GM12878 (cell line): ENCODE data around the gene HINT3. TPM values are rescaled to one million over a fixed set of nuclear protein-coding genes. Genes with fewer than 3 reads are reported as not detected.
"Not testable (repeated sequence)": the region's sequence is repeated elsewhere in the genome, so short reads cannot be mapped to it uniquely, and the experiment has no call there.

Source experiments
- ATAC-seq: fragments of 200-7000 bp; cut with Tn5 transposase; 3 replicates; pipeline ENCODE4 v1.9.1; 2020; ENCODE audit warnings: mild to moderate bottlenecking, moderate library complexity
- BruUV-seq: library from RNA; stranded (reverse); fragments of 400-500 nt; replicated peaks from 2 replicates; lab custom pipeline; 2021; lab: Mats Ljungman, UMichigan
- CTCF ChIA-PET: fragments of 300-600 bp; sonication (Branson Sonifier 250); formaldehyde crosslinking; extraction: SDS; loops from one replicate; lab custom pipeline; 2021; ENCODE audit warnings: inconsistent platforms; lab: Yijun Ruan, JAX
- POLR2A ChIA-PET: fragments of 350-600 bp; formaldehyde crosslinking; extraction: SDS; loops from one replicate; lab custom pipeline; 2021; ENCODE audit warnings: inconsistent platforms; lab: Charles Lee
- RAD21 ChIA-PET: fragments of 300-600 bp; sonication (Branson Sonifier 250); formaldehyde crosslinking; loops from one replicate; lab custom pipeline; 2023; ENCODE audit warnings: antibody characterized with exemption; ENCODE audit not compliant: unreplicated experiment; lab: Charles Lee
- SMC1A ChIA-PET: fragments of 300-600 bp; sonication (Branson Sonifier 250); formaldehyde crosslinking; loops from one replicate; lab custom pipeline; 2023; ENCODE audit not compliant: unreplicated experiment, uncharacterized antibody; lab: Charles Lee
- DNase-seq: peaks from one replicate; pipeline ENCODE4 v3.0.0-alpha.2; 2011; ENCODE audit warnings: low read depth, low spot score
- FAIRE-seq: peaks from 3 replicates; lab custom pipeline; 2011; peaks lifted over from hg19 to GRCh38; lab: Jason Lieb, UNC
- H2AFZ ChIP-seq: 2 replicates; pipeline ENCODE4 v1.6.0; 2011; ENCODE audit warnings: low read depth, low read length, control low read depth; ENCODE audit not compliant: control insufficient read depth
- H3K27ac ChIP-seq: 2 replicates; pipeline ENCODE4 v1.5.1; 2011; ENCODE audit warnings: control low read depth; ENCODE audit not compliant: control insufficient read depth, insufficient read depth
- H3K27me3 ChIP-seq, 2 experiments: replicated peaks in 1 of 2; 2 replicates each; pipeline versions ENCODE4 v1.6.0 to v1.6.1; 2011; ENCODE audit warnings: low read length in 1 of 2; ENCODE audit not compliant: control insufficient read depth in 2 of 2, insufficient read depth in 2 of 2
- H3K36me3 ChIP-seq, 2 experiments: 2 replicates each; pipeline ENCODE4 v1.5.1; 2011; ENCODE audit warnings: low read length in 1 of 2; ENCODE audit not compliant: control insufficient read depth in 2 of 2, insufficient read depth in 2 of 2
- H3K4me1 ChIP-seq: 2 replicates; pipeline ENCODE4 v1.6.1; 2011; ENCODE audit warnings: mild to moderate bottlenecking, low read length, moderate library complexity, mixed read lengths; ENCODE audit not compliant: control insufficient read depth, insufficient read depth
- H3K4me2 ChIP-seq: 2 replicates; pipeline ENCODE4 v1.6.0; 2011; ENCODE audit warnings: control low read depth; ENCODE audit not compliant: control insufficient read depth, insufficient read depth
- H3K4me3 ChIP-seq: fragments of 200-600 bp; sonication (generic); 2 replicates; pipeline ENCODE4 v1.5.1; 2016
- H3K79me2 ChIP-seq: 2 replicates; pipeline ENCODE4 v1.6.0; 2011; ENCODE audit warnings: low read length; ENCODE audit not compliant: control insufficient read depth, insufficient read depth
- H3K9ac ChIP-seq: 2 replicates; pipeline ENCODE4 v1.8.0; 2011; ENCODE audit warnings: low read length, control low read depth, mixed read lengths; ENCODE audit not compliant: control insufficient read depth, insufficient read depth
- H3K9me3 ChIP-seq: replicated peaks from 3 replicates; pipeline ENCODE4 v1.5.1; 2011; ENCODE audit warnings: mild to moderate bottlenecking, low read length; ENCODE audit not compliant: control insufficient read depth, insufficient read depth
- H4K20me1 ChIP-seq: 2 replicates; pipeline ENCODE4 v1.6.0; 2011; ENCODE audit not compliant: control insufficient read depth, insufficient read depth
- CHD1 ChIP-seq: IDR thresholded peaks from 2 replicates; pipeline ENCODE4 v1.6.1; 2012; ENCODE audit warnings: low read depth, low read length, improper control_type of control experiment
- GATAD2B ChIP-seq: fragments of 450-650 bp; conservative IDR thresholded peaks from 2 replicates; pipeline ENCODE4 v1.6.1; 2017; ENCODE audit warnings: low read depth, mild to moderate bottlenecking, moderate library complexity
- JUNB ChIP-seq: IDR thresholded peaks from 2 replicates; pipeline ENCODE4 v1.6.1; 2016; ENCODE audit warnings: antibody characterized with exemption, mild to moderate bottlenecking
- KAT2A ChIP-seq: conservative IDR thresholded peaks from 2 replicates; pipeline ENCODE4 v1.6.1; 2011; ENCODE audit warnings: low read depth, low read length; ENCODE audit not compliant: control insufficient read depth
- RAD21 ChIP-seq: IDR thresholded peaks from 2 replicates; pipeline ENCODE4 v1.6.1; 2011; ENCODE audit warnings: mild to moderate bottlenecking, low read depth, low read length, moderate library complexity; ENCODE audit not compliant: insufficient read depth
- WGBS: methylation state at CpG from one replicate; pipeline ENCODE4 v1.1.6; 2016; ENCODE audit warnings: low lambda C conversion rate; ENCODE audit not compliant: insufficient replicate concordance, insufficient coverage; ENCODE audit errors: missing lambda C conversion rate; 5-methylcytosine and 5-hydroxymethylcytosine counted together
- in situ Hi-C: fragments of 300-500 bp; cut with MboI; formaldehyde crosslinking; loops from 9 replicates; pipeline ENCODE4 v1.14.3; 2018; ENCODE audit warnings: mixed read lengths
- intact Hi-C: fragments of 100-400 bp; cut with micrococcal nuclease; formaldehyde crosslinking; loops from one replicate; pipeline ENCODE4 v1.14.2; 2022; ENCODE audit not compliant: unreplicated experiment
- polyA plus RNA-seq, 11 experiments: library from polyadenylated mRNA; depleted of rRNA in 4 of 11; unstranded in 6 of 11; stranded (reverse) in 5 of 11; fragments of >200 nt; fragmentation: Nextera tagmentation in 4 of 11; fragmentation: Illumina TruSeq in 1 of 11; extraction: Ambion mirVana in 4 of 11; extraction: Trizol in 1 of 11; gene quantifications; 1 replicate in 1 of 11; 2 replicates in 10 of 11; pipeline versions ENCODE4 v1.2.1 to v1.2.3, GENCODE V29; 2011 to 2016; ENCODE audit warnings: inconsistent platforms in 2 of 11, missing spikeins in 2 of 11, low read depth in 1 of 11
- total RNA-seq, 4 experiments: library from RNA; depleted of rRNA in 3 of 4; stranded (reverse); fragments of >200 nt in 3 of 4; fragmentation: Illumina TruSeq in 1 of 4; extraction: Trizol in 1 of 4; gene quantifications; 2 replicates each; pipeline versions ENCODE4 v1.2.1 to v1.2.3, GENCODE V29; 2013 to 2021

Gene HINT3
- total and polyA plus RNA-seq, 10 of the 15 experiments (the other 5 are each of a cell fraction or from before 2014, with no cell fraction given): 0.72 to 9.1 (median 5.4) TPM

DNA sequence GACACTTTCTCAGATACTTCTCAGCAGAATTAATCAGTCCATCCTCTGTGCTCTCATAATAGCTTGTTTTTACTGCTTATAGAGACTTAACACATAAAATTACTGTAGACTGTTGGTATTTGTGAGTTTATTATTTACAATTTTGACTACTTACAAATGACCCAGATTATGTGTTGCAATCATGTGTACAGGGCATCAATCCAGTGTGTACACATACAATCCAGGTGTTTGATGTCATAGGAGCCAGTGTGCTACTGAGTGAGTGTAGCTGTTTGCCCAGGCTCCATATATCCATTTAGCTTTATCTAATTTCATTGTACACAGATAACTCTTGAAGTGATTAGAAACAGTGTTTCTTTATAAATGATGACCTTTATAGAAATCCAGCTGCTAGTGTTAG is 61.1 kb downstream of the HINT3 start:
- CTCF ChIA-PET: interaction anchor here (0.8 to 2.9 kb wide), 4 partner anchors 13 to 43 kb away, joined by 3 to 11 read pairs (median 4); no protein-coding TSS in a partner anchor
- Histone ChIP-seq H3K4me3 (no peak overlapping the region), H3K9ac (no peak overlapping the region), H3K27me3 (no peaks in the 10 kb centered on the region), H3K79me2 (no peaks in the 10 kb centered on the region), H3K36me3 (peaks cover 0 to 19% of the 10 kb centered on the region in 2 experiments; a peak in 3 of 4 replicates), H3K9me3 (no peaks in the 10 kb centered on the region), H2AFZ (no peak overlapping the region), H4K20me1 (no peaks in the 10 kb centered on the region), H3K4me1 (no peaks in the 10 kb centered on the region), H3K27ac (no peak overlapping the region), H3K4me2 (no peak overlapping the region)
- no peak for FAIRE-seq
- intact Hi-C loops: no loop called here
- BruUV-seq: no TSS peak
- in situ Hi-C loops: loop anchor here (25.0 kb wide), 1 partner anchor 645 kb away; no protein-coding TSS in a partner anchor
- RAD21 ChIA-PET: interaction anchor here (0.9 kb wide), 1 partner anchor 25 kb away, joined by 3 read pairs; no protein-coding TSS in a partner anchor
- POLR2A ChIA-PET: no interaction called here
- DNase-seq: no peak
- SMC1A ChIA-PET: interaction anchor here (1.0 to 1.7 kb wide), 5 partner anchors 14 to 74 kb away, joined by 3 to 8 read pairs (median 5); no protein-coding TSS in a partner anchor
- no peak for TF ChIP-seq JUNB
- no peak for TF ChIP-seq GATAD2B
- no peak for TF ChIP-seq RAD21
- no peak for TF ChIP-seq KAT2A
- ATAC-seq: no peak

DNA sequence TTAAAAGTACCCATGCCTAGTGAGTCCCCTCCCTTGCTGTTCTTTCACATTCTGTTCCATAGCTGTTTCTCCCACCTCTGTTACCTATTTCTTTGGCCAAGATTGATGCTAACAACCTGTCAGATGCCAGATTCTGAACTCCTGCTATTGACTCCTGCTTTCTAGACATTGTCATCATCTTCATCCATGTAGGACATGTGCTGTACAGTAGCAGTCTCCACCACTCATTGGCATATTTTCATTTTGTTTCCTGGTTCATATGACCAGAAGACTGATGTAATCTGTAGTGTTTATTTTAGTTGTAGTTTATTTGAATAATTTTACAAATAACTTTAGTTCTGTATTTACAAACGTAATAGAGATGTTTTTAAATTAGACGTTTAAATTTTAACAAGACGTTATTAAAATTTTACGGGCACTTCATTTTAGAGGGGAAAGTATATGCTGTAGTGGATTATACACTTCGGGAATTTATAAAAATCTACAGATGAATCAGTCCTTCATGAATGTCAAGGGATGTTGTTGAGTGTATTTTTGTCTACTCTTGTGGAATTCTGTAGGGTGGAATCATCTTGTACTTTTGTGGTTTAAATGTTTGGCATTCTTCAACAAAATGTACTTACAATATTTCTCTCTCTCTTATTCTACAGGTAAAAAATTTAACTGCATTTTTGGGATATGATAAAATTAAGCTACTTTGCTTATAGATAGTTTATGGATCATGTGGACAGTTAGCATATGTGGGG is 63.9 kb downstream of the HINT3 start:
- in situ Hi-C loops (loop anchor here (25.0 kb wide), 1 partner anchor 642 kb away; no protein-coding TSS in a partner anchor), intact Hi-C loops (no loop called here)
- H3K36me3 ChIP-seq: peaks cover 2 to 13% of the 10 kb centered on the region in 2 experiments
- no peak for ATAC-seq
- BruUV-seq: no TSS peak
- no peaks in the 10 kb centered on the region for H3K4me1 ChIP-seq
- CTCF ChIA-PET: interaction anchor here (1.6 kb wide), 1 partner anchor 25 kb away, joined by 4 read pairs; no protein-coding TSS in a partner anchor
- no peak for FAIRE-seq
- SMC1A ChIA-PET: interaction anchor here (1.2 to 1.8 kb wide), 2 partner anchors 10 to 16 kb away, joined by 4 to 5 read pairs; no protein-coding TSS in a partner anchor
- WGBS: 98% methylated on average over 5 of the region's 5 CpGs
- no peak overlapping the region for H3K4me2 ChIP-seq
- H3K9me3 ChIP-seq: no peaks in the 10 kb centered on the region
- no peak overlapping the region for H3K9ac ChIP-seq
- no peak for DNase-seq
- no peak overlapping the region for H2AFZ ChIP-seq
- POLR2A ChIA-PET: no interaction called here
- H3K4me3 ChIP-seq: no peak overlapping the region
- no peaks in the 10 kb centered on the region for H4K20me1 ChIP-seq
- RAD21 ChIA-PET: no interaction called here
- H3K79me2 ChIP-seq: no peaks in the 10 kb centered on the region
- no peak for TF ChIP-seq CHD1
- H3K27ac ChIP-seq: no peak overlapping the region
- no peaks in the 10 kb centered on the region for H3K27me3 ChIP-seq

DNA sequence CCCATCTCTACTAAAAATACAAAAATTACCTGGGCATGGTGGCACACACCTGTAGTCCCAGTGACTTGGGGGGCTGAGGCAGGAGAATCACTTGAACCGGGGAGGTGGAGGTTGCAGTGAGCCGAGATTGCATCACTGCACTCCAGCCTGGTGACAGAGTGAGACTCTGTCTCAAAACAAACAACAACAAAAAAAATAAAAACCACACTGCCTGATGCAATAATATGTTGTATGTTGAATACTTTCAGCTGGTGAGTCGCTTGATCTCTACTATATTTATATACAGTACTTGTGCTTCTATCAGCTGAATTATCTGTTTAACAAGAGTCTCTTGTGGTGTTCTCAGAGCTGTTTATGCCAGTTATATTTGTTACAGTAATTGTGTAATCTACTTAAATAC is 66.9 kb downstream of the HINT3 start:
- BruUV-seq, ATAC-seq, DNase-seq, H3K9ac ChIP-seq, H3K4me3 ChIP-seq, FAIRE-seq, H3K27me3 ChIP-seq, H4K20me1 ChIP-seq, H3K4me1 ChIP-seq, H3K4me2 ChIP-seq, H3K27ac ChIP-seq, intact Hi-C loops, H2AFZ ChIP-seq, CTCF ChIA-PET, RAD21 ChIA-PET, POLR2A ChIA-PET, H3K9me3 ChIP-seq, H3K79me2 ChIP-seq: not testable (repeated sequence)
- SMC1A ChIA-PET: interaction anchor here (0.6 kb wide), 1 partner anchor 100 kb away, joined by 3 read pairs; no protein-coding TSS in a partner anchor
- in situ Hi-C loops: loop anchor here (25.0 kb wide), 1 partner anchor 639 kb away; no protein-coding TSS in a partner anchor
- peaks cover 2 to 17% of the 10 kb centered on the region in 2 experiments for H3K36me3 ChIP-seq
- WGBS: 95% methylated on average over 3 of the region's 3 CpGs
